Measurements from ENCODE around the gene SEC31B.

The SEC31B gene

DNA sequence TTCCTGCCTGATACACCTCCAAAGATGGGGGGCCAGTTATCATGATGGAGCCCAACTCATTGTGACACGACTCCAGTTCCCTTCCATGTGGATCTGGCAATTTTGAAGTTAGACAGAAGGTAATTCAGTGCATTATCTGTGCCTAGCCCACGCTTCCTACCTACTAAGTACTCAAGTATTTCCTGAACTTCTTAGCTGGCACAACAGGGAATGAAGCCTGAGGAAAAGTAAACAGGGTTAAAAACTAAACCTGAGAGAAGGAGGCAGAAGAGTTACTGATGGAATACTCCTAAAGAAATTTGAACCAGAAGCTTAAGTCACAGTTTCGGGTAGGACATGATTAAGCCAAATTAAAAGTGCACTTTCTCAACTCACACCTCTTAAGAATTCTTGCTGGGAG lies 1.1 kb upstream of the SEC31B start:
- Mint-ChIP-seq H3K27ac (peak overlapping the region; percentile 2), H3K9me3 (no peaks in the 10 kb centered on the region), H3K4me1 (peaks cover 41% of the 10 kb centered on the region), H3K27me3 (no peaks in the 10 kb centered on the region), H3K4me3 (no peak overlapping the region), H3K36me3 (peaks cover 52% of the 10 kb centered on the region)
- CTCF ChIA-PET, result interaction anchor here (1.2 to 7.6 kb wide), 6 partner anchors 11 to 184 kb away, joined by 3 to 108 read pairs (median 64); partner anchors contain the start of gene HIF1AN
- DNase-seq, result no peak

GRCh38 chr10:100518761-100519241 lies 860 bp downstream of the SEC31B start:
- H3K4me1 Mint-ChIP-seq, result peaks cover 41% of the 10 kb centered on the region

DNA sequence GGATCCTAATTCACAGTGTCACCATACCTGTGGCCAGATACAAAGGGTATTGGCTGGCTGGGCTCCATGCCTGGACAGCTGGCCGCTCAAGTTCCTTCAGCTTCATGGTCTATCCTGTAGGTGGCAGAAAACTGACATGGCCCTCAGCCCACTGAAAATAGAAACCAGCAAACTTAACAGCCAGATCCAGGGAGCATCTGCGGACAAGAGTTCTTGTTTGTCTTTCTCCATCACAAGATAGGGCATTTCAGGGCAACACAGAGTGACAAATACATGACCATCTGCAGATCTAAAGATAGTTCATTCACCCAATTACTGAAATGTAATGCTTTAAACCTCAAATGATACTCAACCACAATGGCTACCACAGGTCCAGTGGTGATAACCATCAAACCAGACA lies 2.8 kb downstream of the SEC31B start:
- Mint-ChIP-seq H3K4me1 (peaks cover 54% of the 10 kb centered on the region), H3K9me3 (no peaks in the 10 kb centered on the region), H3K27me3 (no peaks in the 10 kb centered on the region), H3K27ac (no peak overlapping the region), H3K36me3 (peaks cover 56% of the 10 kb centered on the region), H3K4me3 (no peak overlapping the region)
- no peak for DNase-seq
- CTCF ChIA-PET, result interaction anchor here (1.2 to 7.6 kb wide), 8 partner anchors 7 to 178 kb away, joined by 3 to 108 read pairs (median 36); no protein-coding TSS in a partner anchor

More at GRCh38 chr10:100518761-100519241, 860 bp downstream of the SEC31B start:
- Mint-ChIP-seq H3K9me3 (no peaks in the 10 kb centered on the region), H3K27me3 (no peaks in the 10 kb centered on the region), H3K27ac (no peak overlapping the region), H3K4me3 (no peak overlapping the region), H3K36me3 (peaks cover 50% of the 10 kb centered on the region)
- DNase-seq, result peak; percentile 81
- CTCF ChIA-PET, result interaction anchor here (0.6 to 7.6 kb wide), 35 partner anchors 9 to 666 kb away, joined by 3 to 108 read pairs (median 5); partner anchors contain the start of genes HIF1AN and SCD

DNA sequence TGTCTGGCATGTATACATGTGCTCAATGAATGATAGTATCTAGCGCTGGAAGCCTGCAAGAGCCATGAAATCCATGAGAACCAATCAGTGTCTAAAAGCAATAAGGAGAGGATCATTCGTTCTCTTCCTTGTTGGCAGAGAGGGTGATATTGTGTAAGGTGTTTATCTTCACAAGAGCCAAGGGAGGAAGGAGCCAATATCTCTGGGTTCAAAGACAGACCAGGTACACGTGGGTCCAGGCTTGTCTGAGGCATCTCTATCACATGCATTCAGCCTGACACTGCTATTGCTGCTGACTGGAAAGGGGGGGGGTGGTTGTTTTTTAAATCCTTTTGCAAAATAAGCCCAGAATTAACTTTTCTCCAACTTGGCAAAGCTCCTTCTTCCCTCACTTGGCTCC lies 4.0 kb downstream of the SEC31B start:
- peaks cover 52% of the 10 kb centered on the region for H3K36me3 Mint-ChIP-seq
- no peak overlapping the region for H3K27ac Mint-ChIP-seq
- peaks cover 67% of the 10 kb centered on the region for H3K4me1 Mint-ChIP-seq
- H3K9me3 Mint-ChIP-seq, result no peaks in the 10 kb centered on the region
- H3K27me3 Mint-ChIP-seq, result no peaks in the 10 kb centered on the region
- no peak overlapping the region for H3K4me3 Mint-ChIP-seq
- CTCF ChIA-PET, result interaction anchor here (0.7 to 12.3 kb wide), 8 partner anchors 11 to 344 kb away, joined by 3 to 206 read pairs (median 4); no protein-coding TSS in a partner anchor
- DNase-seq, result no peak

DNA sequence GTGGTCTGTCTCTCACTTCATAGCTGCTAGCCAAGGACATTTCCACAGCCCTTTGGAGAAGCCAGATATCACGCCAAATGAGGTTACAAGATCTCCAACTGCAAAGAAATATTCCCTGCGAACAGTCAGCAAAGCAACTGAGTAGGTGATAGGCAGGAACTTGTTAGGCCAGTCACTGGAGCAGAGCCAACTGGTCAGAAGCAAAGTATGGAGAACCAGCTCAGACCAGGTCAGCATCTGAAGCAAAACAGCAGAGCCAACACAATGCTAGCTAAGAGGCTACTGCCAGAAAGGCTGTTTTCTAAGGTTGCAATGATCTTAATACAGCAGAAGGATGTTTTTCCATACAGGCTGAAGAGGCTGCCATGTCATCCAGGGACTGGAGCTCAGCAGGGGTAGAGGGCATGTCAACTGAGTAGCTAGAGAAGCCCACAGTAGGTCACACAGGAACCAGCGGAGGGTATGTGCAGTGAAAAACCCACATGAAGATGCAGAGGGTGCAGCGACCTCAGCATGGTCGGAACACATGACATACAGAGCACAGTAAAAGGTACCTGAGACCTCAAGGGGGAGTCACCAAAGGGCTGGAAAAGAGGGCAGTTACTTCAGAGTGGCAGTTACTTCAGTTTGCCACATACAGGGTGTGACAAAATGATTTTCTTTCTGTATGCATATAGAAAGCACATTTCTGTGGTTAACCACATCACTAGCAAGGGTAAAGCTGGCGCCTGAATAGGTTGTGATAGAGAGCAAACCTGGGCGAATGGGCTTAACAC lies 8.9 kb downstream of the SEC31B start:
- H3K27ac Mint-ChIP-seq, result peak overlapping the region; percentile 92
- H3K36me3 Mint-ChIP-seq, result peaks cover 54% of the 10 kb centered on the region
- H3K9me3 Mint-ChIP-seq, result no peaks in the 10 kb centered on the region
- peaks cover 82% of the 10 kb centered on the region for H3K4me1 Mint-ChIP-seq
- CTCF ChIA-PET, result interaction anchor here (0.6 to 12.3 kb wide), 13 partner anchors 9 to 488 kb away, joined by 3 to 206 read pairs (median 9); partner anchors contain the start of genes HIF1AN, SCD and SEC31B
- DNase-seq, result peak; percentile 87
- H3K4me3 Mint-ChIP-seq, result peak overlapping the region; percentile 79
- no peaks in the 10 kb centered on the region for H3K27me3 Mint-ChIP-seq

DNA sequence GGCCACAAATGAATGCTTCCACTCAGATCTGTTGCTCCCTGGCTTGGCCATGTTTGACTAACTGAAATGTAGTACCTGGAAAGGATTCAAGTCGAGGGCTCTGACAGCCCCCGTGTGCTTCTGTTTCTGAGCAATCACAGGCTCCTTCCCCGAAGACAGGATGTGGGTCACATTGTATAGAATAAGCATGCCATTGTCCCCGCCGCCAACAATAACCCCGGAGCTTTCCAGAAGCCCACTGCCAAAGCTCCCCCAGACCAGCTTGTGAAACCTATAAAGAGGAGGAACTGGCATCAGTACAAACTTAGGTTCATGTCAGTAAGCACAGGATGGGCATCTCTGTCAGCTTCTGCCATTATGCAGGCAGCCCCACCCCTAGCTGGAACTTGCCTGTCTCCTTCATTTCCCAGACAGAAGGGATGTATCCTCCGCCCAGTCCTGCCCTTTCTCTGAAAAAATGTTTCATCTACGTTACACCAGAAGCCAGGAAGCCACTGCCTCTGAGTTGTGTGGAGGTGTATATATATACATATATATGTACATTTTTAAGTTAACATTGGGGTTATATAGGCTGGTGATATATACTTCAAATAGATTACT lies 10.3 kb downstream of the SEC31B start:
- peaks cover 60% of the 10 kb centered on the region for H3K36me3 Mint-ChIP-seq
- no peaks in the 10 kb centered on the region for H3K27me3 Mint-ChIP-seq
- H3K27ac Mint-ChIP-seq, result peak overlapping the region; percentile 92
- H3K4me3 Mint-ChIP-seq, result peak overlapping the region; percentile 79
- CTCF ChIA-PET, result interaction anchor here (0.7 to 12.3 kb wide), 18 partner anchors 11 to 370 kb away, joined by 3 to 206 read pairs (median 7); partner anchors contain the start of genes HIF1AN, SCD and SEC31B
- DNase-seq, result peak; percentile 83
- H3K9me3 Mint-ChIP-seq, result no peaks in the 10 kb centered on the region
- H3K4me1 Mint-ChIP-seq, result peaks cover 92% of the 10 kb centered on the region

GRCh38 chr10:100508691-100509150 lies 10.9 kb downstream of the SEC31B start:
- peaks cover 63% of the 10 kb centered on the region for H3K36me3 Mint-ChIP-seq
- CTCF ChIA-PET, result interaction anchor here (0.7 to 12.3 kb wide), 19 partner anchors 11 to 370 kb away, joined by 3 to 206 read pairs (median 7); partner anchors contain the start of genes HIF1AN, SCD and SEC31B
- H3K4me1 Mint-ChIP-seq, result peaks cover 96% of the 10 kb centered on the region
- H3K9me3 Mint-ChIP-seq, result no peaks in the 10 kb centered on the region
- no peaks in the 10 kb centered on the region for H3K27me3 Mint-ChIP-seq
- peak; percentile 70 for DNase-seq
- H3K4me3 Mint-ChIP-seq, result peak overlapping the region; percentile 79
- H3K27ac Mint-ChIP-seq, result peak overlapping the region; percentile 92

GRCh38 chr10:100508266-100508665 lies 11.4 kb downstream of the SEC31B start:
- Mint-ChIP-seq H3K4me1 (peaks cover 97% of the 10 kb centered on the region), H3K27ac (peak overlapping the region; percentile 92), H3K27me3 (no peaks in the 10 kb centered on the region), H3K4me3 (peak overlapping the region; percentile 79), H3K9me3 (no peaks in the 10 kb centered on the region), H3K36me3 (peaks cover 62% of the 10 kb centered on the region)
- DNase-seq, result no peak
- CTCF ChIA-PET, result interaction anchor here (1.0 to 12.3 kb wide), 17 partner anchors 10 to 371 kb away, joined by 3 to 206 read pairs (median 8); partner anchors contain the start of genes HIF1AN, SCD and SEC31B

- peaks cover 61% of the 10 kb centered on the region for H3K36me3 Mint-ChIP-seq
- peak overlapping the region; percentile 79 for H3K4me3 Mint-ChIP-seq
- peak overlapping the region; percentile 92 for H3K27ac Mint-ChIP-seq
- DNase-seq, result no peak
- no peaks in the 10 kb centered on the region for H3K27me3 Mint-ChIP-seq
- CTCF ChIA-PET, result interaction anchor here (0.9 to 12.3 kb wide), 8 partner anchors 10 to 169 kb away, joined by 3 to 206 read pairs (median 40); partner anchors contain the start of gene SEC31B
- no peaks in the 10 kb centered on the region for H3K9me3 Mint-ChIP-seq
- peaks cover 97% of the 10 kb centered on the region for H3K4me1 Mint-ChIP-seq
These were observed 12.3 kb downstream of the SEC31B start for GRCh38 chr10:100507357-100507732.

GRCh38 chr10:100506596-100507356 lies 12.9 kb downstream of the SEC31B start:
- H3K4me1 Mint-ChIP-seq, result peaks cover 97% of the 10 kb centered on the region
- no peaks in the 10 kb centered on the region for H3K9me3 Mint-ChIP-seq
- H3K27me3 Mint-ChIP-seq, result no peaks in the 10 kb centered on the region
- peak overlapping the region; percentile 79 for H3K4me3 Mint-ChIP-seq
- peaks cover 61% of the 10 kb centered on the region for H3K36me3 Mint-ChIP-seq
- CTCF ChIA-PET, result interaction anchor here (0.9 to 12.3 kb wide), 8 partner anchors 9 to 168 kb away, joined by 3 to 206 read pairs (median 40); partner anchors contain the start of gene SEC31B
- H3K27ac Mint-ChIP-seq, result peak overlapping the region; percentile 92
- DNase-seq, result no peak

GRCh38 chr10:100505164-100505563 lies 14.5 kb downstream of the SEC31B start:
- CTCF ChIA-PET, result interaction anchor here (1.6 to 12.3 kb wide), 2 partner anchors 11 to 21 kb away, joined by 4 to 206 read pairs; no protein-coding TSS in a partner anchor
- Mint-ChIP-seq H3K27ac (peak overlapping the region; percentile 92), H3K4me1 (peaks cover 92% of the 10 kb centered on the region), H3K36me3 (peaks cover 71% of the 10 kb centered on the region), H3K27me3 (no peaks in the 10 kb centered on the region), H3K4me3 (peak overlapping the region; percentile 79), H3K9me3 (no peaks in the 10 kb centered on the region)
- DNase-seq, result no peak

- Mint-ChIP-seq H3K4me3 (no peak overlapping the region), H3K27me3 (no peaks in the 10 kb centered on the region), H3K4me1 (peaks cover 92% of the 10 kb centered on the region), H3K36me3 (peaks cover 82% of the 10 kb centered on the region), H3K27ac (no peak overlapping the region), H3K9me3 (no peaks in the 10 kb centered on the region)
- no peak for DNase-seq
- CTCF ChIA-PET, result interaction anchor here (0.8 to 12.3 kb wide), 3 partner anchors 12 to 20 kb away, joined by 3 to 206 read pairs (median 4); no protein-coding TSS in a partner anchor
These were observed 15.6 kb downstream of the SEC31B start for GRCh38 chr10:100504096-100504495.

DNA sequence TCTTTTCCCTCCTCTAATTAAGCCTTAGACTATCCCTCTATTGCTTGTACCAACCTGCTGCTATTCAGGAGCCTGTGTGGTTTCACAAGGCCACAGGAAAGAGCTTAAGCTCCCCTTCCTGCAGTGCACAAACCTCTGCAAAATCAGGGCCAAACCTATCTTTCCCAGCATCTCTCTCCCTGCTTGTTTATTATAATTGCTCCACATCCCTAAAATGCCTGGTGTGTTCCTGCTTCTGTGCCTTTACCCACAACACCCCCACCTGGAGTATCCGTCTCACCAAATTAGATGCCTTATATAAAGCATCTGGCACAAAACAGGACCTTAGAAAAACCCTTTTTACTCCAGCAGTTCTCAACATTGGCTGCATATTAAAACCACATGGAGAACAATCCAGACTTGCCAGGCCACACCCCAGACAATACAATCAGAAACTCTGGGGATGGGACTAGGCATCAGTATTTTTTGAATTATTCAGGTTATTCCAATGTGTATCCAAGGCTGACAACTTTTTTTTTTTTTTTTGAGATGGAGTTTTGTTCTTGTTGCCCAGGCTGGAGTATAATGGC lies 16.7 kb downstream of the SEC31B start:
- CTCF ChIA-PET, result interaction anchor here (0.8 to 1.8 kb wide), 3 partner anchors 16 to 409 kb away, joined by 3 to 6 read pairs (median 6); no protein-coding TSS in a partner anchor
- Mint-ChIP-seq H3K27ac (peak overlapping the region; percentile 80), H3K27me3 (no peaks in the 10 kb centered on the region), H3K36me3 (peaks cover 87% of the 10 kb centered on the region), H3K9me3 (no peaks in the 10 kb centered on the region), H3K4me3 (no peak overlapping the region), H3K4me1 (peaks cover 93% of the 10 kb centered on the region)
- DNase-seq, result no peak
